Sigmoid colon (tissue), 7 donors: ENCODE results near the gene PRPH. TPM values are rescaled to one million over a fixed set of nuclear protein-coding genes. Genes with fewer than 3 reads are reported as not detected.

Experiments
- DNase-seq: peaks from one replicate; pipeline ENCODE4 v3.0.0-alpha.2; 2019
- H3K27ac ChIP-seq, 4 donors: fragments of 200-600 bp; sonication (generic); one replicate each; pipeline ENCODE4 v1.5.1; 2016 to 2019; ENCODE audit warnings: mild to moderate bottlenecking in 1 of 4
- H3K27me3 ChIP-seq, 3 donors: fragments of 200-600 bp; sonication (generic); one replicate each; pipeline ENCODE4 v1.5.1; 2019; ENCODE audit warnings: mild to moderate bottlenecking in 1 of 3
- H3K36me3 ChIP-seq, 4 donors: fragments of 200-600 bp; sonication (generic); one replicate each; pipeline ENCODE4 v1.5.1; 2016 to 2019
- H3K4me1 ChIP-seq, 4 donors: fragments of 200-600 bp; sonication (generic); one replicate each; pipeline ENCODE4 v1.5.1; 2017 to 2019
- H3K4me3 ChIP-seq, 4 donors: fragments of 200-600 bp; sonication (generic); one replicate each; pipeline ENCODE4 v1.5.1; 2017 to 2019; ENCODE audit warnings: mild to moderate bottlenecking in 2 of 4, moderate library complexity in 1 of 4
- H3K9me3 ChIP-seq, 4 donors: fragments of 200-600 bp in 3 of 4; sonication (generic) in 3 of 4; one replicate each; pipeline versions ENCODE4 v1.5.1 to v1.6.1; 2013 to 2019
- EP300 ChIP-seq, 4 donors: sonication (generic); formaldehyde crosslinking; IDR thresholded peaks; one replicate each; pipeline ENCODE4 v1.6.1; 2017; ENCODE audit warnings: antibody characterized with exemption in 4 of 4
- POLR2A ChIP-seq, 2 donors: fragments of 450-650 bp; IDR thresholded peaks; one replicate each; pipeline ENCODE4 v1.6.1; 2016; ENCODE audit warnings: antibody characterized with exemption in 2 of 2, mild to moderate bottlenecking in 2 of 2, moderate library complexity in 2 of 2
- POLR2AphosphoS5 ChIP-seq, 4 donors: sonication (generic); formaldehyde crosslinking; IDR thresholded peaks; one replicate each; pipeline ENCODE4 v1.6.1; 2017; ENCODE audit warnings: antibody characterized with exemption in 4 of 4
- WGBS, 2 donors: extraction: QIAGEN DNeasy Blood & Tissue Kit; methylation state at CpG; one replicate each; pipeline ENCODE4 v1.1.7; 2013; 5-methylcytosine and 5-hydroxymethylcytosine counted together
- intact Hi-C: fragments of 100-400 bp; cut with DNase I; formaldehyde crosslinking; loops from one replicate; pipeline ENCODE4 v1.15.1; 2023
- polyA plus RNA-seq, 3 donors: library from polyadenylated mRNA; stranded (reverse); fragments of 200-250 nt; gene quantifications; one replicate each; pipeline ENCODE4 v1.2.3, GENCODE V29; 2013
- total RNA-seq, 4 donors: library from RNA; depleted of rRNA; stranded (reverse); fragments of >200 nt; gene quantifications; one replicate each; pipeline ENCODE4 v1.1.0, GENCODE V29; 2016
- TF ChIP-seq, protein P1 (sequence below), 4 experiments: fragments of 450-650 bp in 3 of 4; fragments of 200-600 bp in 1 of 4; IDR thresholded peaks; one replicate each; pipeline ENCODE4 v1.5.1; 2016 to 2019; ENCODE audit warnings: antibody characterized with exemption in 4 of 4, mild to moderate bottlenecking in 3 of 4, moderate library complexity in 2 of 4
- donor health status: healthy with polysubstance abuse.
- donor health status: Bipolar disorder and iron deficiency.
- donor health status: healthy.

PRPH gene
- total and polyA plus RNA-seq, 7 donors, result 0.46 to 56.2 (median 31.8) TPM

DNA sequence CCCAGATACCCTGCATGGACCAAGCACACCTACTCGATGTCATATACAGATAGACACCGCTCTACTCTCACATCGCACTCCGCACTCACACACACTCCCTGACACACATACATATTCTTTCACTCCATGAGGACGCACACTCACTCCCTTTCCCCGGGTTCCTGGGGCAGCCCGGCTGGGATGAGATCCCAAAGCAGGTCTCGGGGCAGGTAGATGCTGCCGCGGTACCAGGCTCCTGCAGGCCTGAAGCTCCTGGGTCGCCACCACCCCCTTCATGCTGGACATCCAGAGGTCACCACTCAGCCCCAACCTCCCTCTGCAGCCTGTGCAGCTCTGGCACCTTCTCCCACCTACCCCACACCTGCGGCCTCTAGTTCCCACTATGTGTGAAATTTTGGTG, 39.7 kb downstream of the PRPH start:
- Histone ChIP-seq H3K9me3 (no peaks in the 10 kb centered on the region), H3K4me3 (no peak overlapping the region), H3K36me3 (no peaks in the 10 kb centered on the region), H3K4me1 (peaks cover 0 to 33% (median 23%) of the 10 kb centered on the region in 4 donors), H3K27ac (no peak overlapping the region), H3K27me3 (peaks cover 37 to 95% (median 63%) of the 10 kb centered on the region in 3 donors)
- TF ChIP-seq POLR2A (IDR thresholded peaks at IDR 0.05), result no peak
- TF ChIP-seq EP300 (IDR thresholded peaks at IDR 0.05), result no peak
- TF ChIP-seq POLR2AphosphoS5 (IDR thresholded peaks at IDR 0.05), result no peak
- TF ChIP-seq, protein P1, sequence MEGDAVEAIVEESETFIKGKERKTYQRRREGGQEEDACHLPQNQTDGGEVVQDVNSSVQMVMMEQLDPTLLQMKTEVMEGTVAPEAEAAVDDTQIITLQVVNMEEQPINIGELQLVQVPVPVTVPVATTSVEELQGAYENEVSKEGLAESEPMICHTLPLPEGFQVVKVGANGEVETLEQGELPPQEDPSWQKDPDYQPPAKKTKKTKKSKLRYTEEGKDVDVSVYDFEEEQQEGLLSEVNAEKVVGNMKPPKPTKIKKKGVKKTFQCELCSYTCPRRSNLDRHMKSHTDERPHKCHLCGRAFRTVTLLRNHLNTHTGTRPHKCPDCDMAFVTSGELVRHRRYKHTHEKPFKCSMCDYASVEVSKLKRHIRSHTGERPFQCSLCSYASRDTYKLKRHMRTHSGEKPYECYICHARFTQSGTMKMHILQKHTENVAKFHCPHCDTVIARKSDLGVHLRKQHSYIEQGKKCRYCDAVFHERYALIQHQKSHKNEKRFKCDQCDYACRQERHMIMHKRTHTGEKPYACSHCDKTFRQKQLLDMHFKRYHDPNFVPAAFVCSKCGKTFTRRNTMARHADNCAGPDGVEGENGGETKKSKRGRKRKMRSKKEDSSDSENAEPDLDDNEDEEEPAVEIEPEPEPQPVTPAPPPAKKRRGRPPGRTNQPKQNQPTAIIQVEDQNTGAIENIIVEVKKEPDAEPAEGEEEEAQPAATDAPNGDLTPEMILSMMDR (IDR thresholded peaks at IDR 0.05), result no peak
- peak; percentile 56 for DNase-seq
- intact Hi-C loops, result loop anchor here (5.0 kb wide), 1 partner anchor 47 kb away; no protein-coding TSS in a partner anchor
- 56 to 75% methylated on average over 12 of the region's 12 CpGs for WGBS, 2 donors

DNA sequence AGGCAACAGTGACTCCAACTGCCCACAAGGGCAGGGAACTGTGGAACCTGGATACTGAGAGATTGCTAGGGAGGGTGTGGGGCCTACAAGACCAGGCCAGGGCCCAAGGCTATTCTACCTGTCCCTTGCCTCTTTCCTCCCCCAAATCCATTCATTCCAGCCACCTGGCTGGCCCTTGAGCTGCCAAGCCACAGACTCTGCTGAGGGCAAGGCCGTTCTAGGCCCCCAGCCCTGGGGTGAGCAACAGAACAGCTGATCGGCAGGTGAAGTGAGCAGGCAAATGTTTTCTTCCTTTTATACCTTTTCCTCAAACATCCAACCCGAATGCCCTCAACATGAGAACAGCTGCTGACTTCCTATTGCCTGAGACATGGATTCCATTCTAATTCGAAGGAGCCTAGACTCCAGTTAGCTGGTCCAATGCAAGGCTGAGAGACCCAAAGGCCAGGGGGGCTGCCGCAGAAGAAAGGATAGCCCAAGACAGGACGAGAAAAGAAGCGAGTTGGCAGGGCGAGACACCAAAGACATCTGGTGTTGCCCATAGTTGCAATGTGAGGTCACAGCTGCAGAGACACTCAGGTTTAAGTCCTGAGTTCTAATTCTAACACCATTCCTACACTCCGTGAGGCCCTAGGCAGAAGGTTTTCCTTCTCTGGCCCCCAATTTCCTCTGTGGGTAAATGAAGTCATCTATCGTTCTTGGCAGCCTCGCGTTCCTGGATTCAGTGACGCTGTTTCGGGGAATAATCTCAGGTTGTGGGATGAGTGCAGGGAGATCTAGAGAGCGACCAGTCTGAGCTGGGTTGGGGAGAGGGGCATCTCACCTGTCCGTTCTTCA, 40.4 kb downstream of the PRPH start:
- no peak overlapping the region for H3K4me3 ChIP-seq

DNA sequence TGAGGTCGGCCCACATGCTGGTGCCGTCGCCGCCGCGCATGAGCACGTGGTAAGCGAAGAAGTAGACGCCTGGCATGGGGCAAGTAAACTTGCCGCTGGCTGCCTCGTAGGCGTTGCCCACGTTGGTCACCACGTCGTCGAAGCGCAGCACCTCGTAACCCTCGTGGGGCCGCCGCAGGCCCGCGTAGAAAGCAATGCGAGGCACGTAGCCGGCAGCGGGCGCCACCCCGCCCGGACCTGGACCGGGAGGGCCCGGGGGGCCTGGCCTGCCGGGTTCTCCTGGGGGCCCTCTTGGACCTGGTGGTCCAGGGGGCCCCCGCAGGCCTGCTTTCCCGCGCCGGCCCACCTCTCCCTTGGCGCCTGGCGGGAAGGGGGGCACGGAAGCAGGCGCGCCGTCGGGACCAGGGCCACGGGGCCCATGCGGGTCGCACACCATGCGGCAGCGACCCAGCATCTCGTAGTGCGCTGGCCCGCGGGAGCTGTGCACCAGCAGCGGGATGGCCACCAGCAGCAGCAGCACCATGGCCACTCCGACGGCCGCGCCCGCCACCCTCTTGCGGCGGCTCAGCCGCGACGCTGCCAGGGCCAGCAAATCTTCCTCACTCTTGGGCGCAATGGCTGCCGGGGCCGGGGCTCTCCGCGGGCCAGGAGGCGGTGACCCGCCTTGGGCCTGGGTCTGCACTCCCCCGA, 41.2 kb downstream of the PRPH start:
- H3K9me3 ChIP-seq, result no peaks in the 10 kb centered on the region
- no peak overlapping the region for H3K27ac ChIP-seq
- peak; percentile 58 for DNase-seq
- H3K4me3 ChIP-seq, result no peak overlapping the region
- H3K36me3 ChIP-seq, result no peaks in the 10 kb centered on the region
- intact Hi-C loops, result loop anchor here (5.0 kb wide), 1 partner anchor 49 kb away; no protein-coding TSS in a partner anchor
- H3K4me1 ChIP-seq, result peaks cover 0 to 33% (median 21%) of the 10 kb centered on the region in 4 donors
- peaks cover 37 to 96% (median 63%) of the 10 kb centered on the region in 3 donors for H3K27me3 ChIP-seq
- TF ChIP-seq EP300 (IDR thresholded peaks at IDR 0.05) (no peak), POLR2AphosphoS5 (IDR thresholded peaks at IDR 0.05) (no peak), POLR2A (IDR thresholded peaks at IDR 0.05) (no peak)
- TF ChIP-seq, protein P1 (IDR thresholded peaks at IDR 0.05), result no peak
- WGBS, 2 donors, result 13 to 20% methylated on average over 72 of the region's 72 CpGs

More for the DNA sequence above, 40.4 kb downstream of the PRPH start:
- DNase-seq, result peak; percentile 42
- Histone ChIP-seq H3K27ac (no peak overlapping the region), H3K36me3 (no peaks in the 10 kb centered on the region), H3K4me1 (peaks cover 0 to 33% (median 23%) of the 10 kb centered on the region in 4 donors), H3K9me3 (no peaks in the 10 kb centered on the region), H3K27me3 (peaks cover 37 to 97% (median 63%) of the 10 kb centered on the region in 3 donors)
- WGBS, 2 donors, result 56 to 70% methylated on average over 16 of the region's 16 CpGs
- intact Hi-C loops, result loop anchor here (5.0 kb wide), 1 partner anchor 48 kb away; no protein-coding TSS in a partner anchor
- no peak for TF ChIP-seq POLR2AphosphoS5 (IDR thresholded peaks at IDR 0.05)
- TF ChIP-seq POLR2A (IDR thresholded peaks at IDR 0.05), result no peak
- TF ChIP-seq EP300 (IDR thresholded peaks at IDR 0.05), result no peak
- TF ChIP-seq, protein P1 (IDR thresholded peaks at IDR 0.05), result no peak

DNA sequence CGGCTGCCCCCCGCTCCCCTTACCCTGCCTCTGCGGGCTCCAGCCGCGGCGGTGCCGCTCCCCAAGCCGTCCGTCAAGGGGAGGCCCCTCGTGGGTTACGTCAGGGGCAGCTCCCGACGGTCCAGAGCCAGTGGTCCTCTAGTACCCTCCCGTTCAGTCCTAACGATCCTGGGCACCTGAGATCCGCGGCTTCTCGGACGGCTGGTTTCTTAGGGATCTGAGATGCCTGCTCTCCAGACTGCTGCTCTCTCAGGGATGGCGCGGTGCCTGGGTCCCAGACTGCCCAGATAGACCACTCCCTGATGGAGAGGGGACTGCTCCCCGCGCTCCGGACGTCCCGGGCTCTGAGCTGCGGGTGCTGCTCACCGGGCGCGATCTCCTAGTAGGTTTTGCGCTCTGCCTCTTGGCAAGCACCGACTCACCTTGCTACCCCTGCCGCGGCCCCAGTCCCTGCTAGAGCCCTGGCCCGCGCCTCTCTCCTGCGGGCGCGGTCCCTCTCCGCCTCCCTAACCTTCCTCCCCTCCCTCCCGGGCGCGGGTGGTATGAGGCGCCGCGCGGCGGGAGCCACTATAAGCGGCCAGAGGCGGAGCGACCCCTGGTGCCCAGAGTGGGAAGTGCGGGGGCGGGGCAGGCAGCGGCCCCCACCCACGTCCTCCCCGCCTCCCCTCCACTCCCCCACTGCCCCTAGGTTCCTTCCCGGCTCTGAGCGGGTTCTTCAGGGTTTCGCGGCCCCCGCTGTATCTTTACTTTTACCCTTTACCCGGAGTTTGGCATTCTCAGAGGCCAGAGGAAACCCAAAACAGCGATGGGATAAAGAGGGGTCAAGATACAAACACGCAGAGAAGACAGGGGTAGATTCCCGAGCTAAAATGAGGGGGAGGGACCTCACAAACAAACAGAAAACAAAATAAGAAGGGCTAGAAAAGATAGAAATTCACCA, 42.0 kb downstream of the PRPH start, which contains the start of gene C1QL4:
C1QL4 (minus strand) TSS at position 544 of the 940 bp plus-strand sequence. CDS start 711 bp downstream, outside the sequence.
- peaks cover 37 to 96% (median 63%) of the 10 kb centered on the region in 3 donors for H3K27me3 ChIP-seq
- DNase-seq, result peak; percentile 85
- intact Hi-C loops, result loop anchor here (5.0 kb wide), 1 partner anchor 50 kb away; no protein-coding TSS in a partner anchor
- H3K4me3 ChIP-seq, result peak within 1 kb of the TSS in 3 of 4 donors; percentile 23 to 39 (median 37)
- TF ChIP-seq POLR2AphosphoS5 (IDR thresholded peaks at IDR 0.05), result no peak
- TF ChIP-seq, protein P1 (IDR thresholded peaks at IDR 0.05), result peak; percentile 41 to 99 (median 72)
- no peaks in the 10 kb centered on the region for H3K9me3 ChIP-seq
- 2 to 3% methylated on average over 65 of the region's 65 CpGs for WGBS, 2 donors
- H3K4me1 ChIP-seq, result peaks cover 0 to 28% (median 16%) of the 10 kb centered on the region in 4 donors
- H3K36me3 ChIP-seq, result no peaks in the 10 kb centered on the region
- no peak within 1 kb of the TSS for H3K27ac ChIP-seq
